Stimulated activated CD8-positive, alpha-beta memory T cell treated with anti-CD3 and anti-CD28 coated beads, Interleukin-4, amount 100 ng/mL, for 24 hours (primary cell): ENCODE measurements around the gene PFKM.
A peak's percentile ranks its signal among the peaks of the same experiment; 100 is the strongest.

ENCODE experiments used
- DNase-seq: peaks from one replicate; pipeline ENCODE4 v3.0.0-alpha.2; 2020; ENCODE audit warnings: low read depth

Gene PFKM

GRCh38 chr12:48157018-48157888, 38.1 kb downstream of the PFKM start, which contains the start of gene ASB8:
Gene ASB8 (minus strand): TSS chr12:48157515. CDS start chr12:48153496, 4,019 bp downstream.
- peak; percentile 98 for DNase-seq

GRCh38 chr12:48157889-48158370, 38.8 kb downstream of the PFKM start:
- DNase-seq: no peak

- DNase-seq: no peak
Measured at GRCh38 chr12:48160046-48160445, 40.9 kb downstream of the PFKM start.

- no peak for DNase-seq
Measured at GRCh38 chr12:48160807-48161206, 41.6 kb downstream of the PFKM start.

- DNase-seq: no peak
Measured at GRCh38 chr12:48163150-48163747, 44.1 kb downstream of the PFKM start.

- DNase-seq: no peak
Measured at GRCh38 chr12:48164451-48164850, 45.3 kb downstream of the PFKM start.

- DNase-seq: no peak
Measured at GRCh38 chr12:48165089-48165981, 46.2 kb downstream of the PFKM start.

- DNase-seq: no peak
Measured at GRCh38 chr12:48169011-48169410, 49.8 kb downstream of the PFKM start.

GRCh38 chr12:48175613-48176416, 56.7 kb downstream of the PFKM start:
- DNase-seq: no peak

GRCh38 chr12:48176417-48176751, 57.2 kb downstream of the PFKM start:
- no peak for DNase-seq

- no peak for DNase-seq
Measured at GRCh38 chr12:48177982-48178381, 58.8 kb downstream of the PFKM start.

GRCh38 chr12:48179466-48179865, 60.3 kb downstream of the PFKM start:
- DNase-seq: no peak

GRCh38 chr12:48180424-48180823, 61.3 kb downstream of the PFKM start:
- DNase-seq: no peak

- no peak for DNase-seq
Measured at GRCh38 chr12:48180857-48181495, 61.8 kb downstream of the PFKM start.

GRCh38 chr12:48182631-48183030, 63.5 kb downstream of the PFKM start:
- no peak for DNase-seq

- peak; percentile 55 for DNase-seq
Measured at GRCh38 chr12:48183091-48183875, 64.1 kb downstream of the PFKM start, which contains the start of gene CCDC184. Gene CCDC184 (plus strand): TSS chr12:48183644. CDS start chr12:48184123, 479 bp downstream.

GRCh38 chr12:48183876-48184548, 64.8 kb downstream of the PFKM start:
- no peak for DNase-seq

GRCh38 chr12:48184549-48184922, 65.4 kb downstream of the PFKM start:
- no peak for DNase-seq

- DNase-seq: no peak
Measured at GRCh38 chr12:48185181-48185919, 66.2 kb downstream of the PFKM start.
